Loucy (cell line): ENCODE measurements around the gene UCP3.
A peak's percentile ranks its signal among the peaks of the same experiment; 100 is the strongest.

Source experiments
- H2AFZ ChIP-seq: fragments of 200-600 bp; sonication (generic); 2 replicates; pipeline ENCODE4 v1.6.0; 2016; ENCODE audit warnings: antibody characterized with exemption, mild to moderate bottlenecking, low read length, moderate library complexity
- H3F3A ChIP-seq: fragments of 200-600 bp; 2 replicates; pipeline ENCODE4 v1.6.0; 2016; ENCODE audit warnings: antibody characterized with exemption, low read depth, mild to moderate bottlenecking
- H3K27me3 ChIP-seq: fragments of 200-600 bp; sonication (generic); 2 replicates; pipeline ENCODE4 v1.6.1; 2014; ENCODE audit warnings: low read length, mild to moderate bottlenecking; ENCODE audit not compliant: insufficient read depth, poor library complexity, severe bottlenecking
- H3K36me3 ChIP-seq: fragments of 200-600 bp; sonication (generic); 2 replicates; pipeline ENCODE4 v1.6.1; 2016; ENCODE audit warnings: low read length; ENCODE audit not compliant: insufficient read depth
- H3K4me1 ChIP-seq: fragments of 200-600 bp; sonication (generic); 2 replicates; pipeline ENCODE4 v1.5.1; 2014; ENCODE audit warnings: low read length, mild to moderate bottlenecking; ENCODE audit not compliant: insufficient read depth, poor library complexity, severe bottlenecking
- H3K4me2 ChIP-seq: fragments of 200-600 bp; sonication (generic); 2 replicates; pipeline ENCODE4 v1.6.0; 2014; ENCODE audit warnings: antibody characterized with exemption, low read length, low read depth, mild to moderate bottlenecking; ENCODE audit not compliant: poor library complexity, severe bottlenecking
- H3K4me3 ChIP-seq: fragments of 200-600 bp; sonication (generic); 2 replicates; pipeline ENCODE4 v1.5.1; 2014; ENCODE audit warnings: low read length, mild to moderate bottlenecking, mixed read lengths; ENCODE audit not compliant: poor library complexity, severe bottlenecking
- H3K79me2 ChIP-seq: fragments of 200-600 bp; sonication (generic); 2 replicates; pipeline ENCODE4 v1.6.1; 2014; ENCODE audit warnings: low read length; ENCODE audit not compliant: insufficient read depth
- H3K9ac ChIP-seq: fragments of 200-600 bp; sonication (generic); 2 replicates; pipeline ENCODE4 v1.6.0; 2014; ENCODE audit warnings: mild to moderate bottlenecking, low read depth, low read length, moderate library complexity; ENCODE audit not compliant: poor library complexity, severe bottlenecking
- H3K9me2 ChIP-seq: fragments of 200-600 bp; sonication (generic); replicated peaks from 2 replicates; pipeline ENCODE4 v1.6.1; 2016; ENCODE audit warnings: low read depth, low read length, mixed read lengths
- H3K9me3 ChIP-seq: fragments of 200-600 bp; sonication (generic); 2 replicates; pipeline ENCODE4 v1.6.1; 2014; ENCODE audit warnings: mild to moderate bottlenecking, antibody characterized with exemption, low read length, low read depth; ENCODE audit not compliant: insufficient read depth
- H4K20me1 ChIP-seq: fragments of 200-600 bp; sonication (generic); 2 replicates; pipeline ENCODE4 v1.6.0; 2014; ENCODE audit warnings: antibody characterized with exemption, low read length, mild to moderate bottlenecking; ENCODE audit not compliant: insufficient read depth, poor library complexity, severe bottlenecking
- CTCF ChIP-seq: fragments of 200-600 bp; sonication (generic); conservative IDR thresholded peaks from 2 replicates; pipeline ENCODE4 v1.5.1; 2014; ENCODE audit warnings: mild to moderate bottlenecking, antibody characterized with exemption, low read length
- EZH2phosphoT487 ChIP-seq: fragments of 200-600 bp; IDR thresholded peaks from 2 replicates; pipeline ENCODE4 v1.6.1; 2018; ENCODE audit warnings: antibody characterized with exemption, mild to moderate bottlenecking, moderate library complexity, borderline replicate concordance

UCP3 gene

GRCh38 chr11:74043450-74043849, 34.6 kb upstream of the UCP3 start:
- H3K9me3 ChIP-seq: no peaks in the 10 kb centered on the region
- H3K27me3 ChIP-seq: no peaks in the 10 kb centered on the region
- peaks cover 55% of the 10 kb centered on the region; the same call in 1 of the 2 replicates for H3K36me3 ChIP-seq
- no peaks in the 10 kb centered on the region for H3K4me1 ChIP-seq
- no peaks in the 10 kb centered on the region for H4K20me1 ChIP-seq
- no peak overlapping the region for H3K9ac ChIP-seq
- H3K4me3 ChIP-seq: no peak overlapping the region
- TF ChIP-seq CTCF (no peak), EZH2phosphoT487 (no peak)
- H3K79me2 ChIP-seq: no peaks in the 10 kb centered on the region
- no peak overlapping the region for H2AFZ ChIP-seq
- no peaks in the 10 kb centered on the region for H3F3A ChIP-seq
- H3K9me2 ChIP-seq: no peaks in the 10 kb centered on the region
- no peak overlapping the region for H3K4me2 ChIP-seq

DNA sequence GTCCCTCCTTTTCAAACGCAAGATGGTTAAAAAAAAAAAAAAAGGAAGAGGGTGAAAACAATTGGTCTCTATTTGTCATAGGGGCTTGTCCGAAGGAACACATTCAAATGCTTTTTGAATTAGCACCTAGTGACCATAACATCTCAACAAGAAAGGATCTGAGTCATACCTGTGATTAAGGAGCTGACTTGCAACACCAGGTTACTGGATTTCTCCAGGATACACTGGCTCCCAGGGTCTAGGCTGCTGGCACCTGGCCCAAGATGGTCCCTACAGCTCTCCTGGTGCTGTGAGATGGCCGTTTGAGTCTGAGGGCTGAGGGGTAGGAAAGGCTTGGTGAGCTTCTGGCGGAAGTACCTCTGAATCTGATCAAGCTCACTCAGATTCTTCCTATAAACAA, 28.4 kb upstream of the UCP3 start:
- no peaks in the 10 kb centered on the region for H3K27me3 ChIP-seq
- H3K4me2 ChIP-seq: no peak overlapping the region
- H3K4me3 ChIP-seq: no peak overlapping the region
- H3K79me2 ChIP-seq: no peaks in the 10 kb centered on the region
- H3K9me3 ChIP-seq: no peaks in the 10 kb centered on the region
- TF ChIP-seq CTCF (no peak), EZH2phosphoT487 (no peak)
- H2AFZ ChIP-seq: no peak overlapping the region
- H4K20me1 ChIP-seq: no peaks in the 10 kb centered on the region
- H3K4me1 ChIP-seq: no peaks in the 10 kb centered on the region
- H3K9me2 ChIP-seq: no peaks in the 10 kb centered on the region
- H3K9ac ChIP-seq: no peak overlapping the region
- H3F3A ChIP-seq: no peaks in the 10 kb centered on the region
- H3K36me3 ChIP-seq: peaks cover 78% of the 10 kb centered on the region; the same call in 1 of the 2 replicates

DNA sequence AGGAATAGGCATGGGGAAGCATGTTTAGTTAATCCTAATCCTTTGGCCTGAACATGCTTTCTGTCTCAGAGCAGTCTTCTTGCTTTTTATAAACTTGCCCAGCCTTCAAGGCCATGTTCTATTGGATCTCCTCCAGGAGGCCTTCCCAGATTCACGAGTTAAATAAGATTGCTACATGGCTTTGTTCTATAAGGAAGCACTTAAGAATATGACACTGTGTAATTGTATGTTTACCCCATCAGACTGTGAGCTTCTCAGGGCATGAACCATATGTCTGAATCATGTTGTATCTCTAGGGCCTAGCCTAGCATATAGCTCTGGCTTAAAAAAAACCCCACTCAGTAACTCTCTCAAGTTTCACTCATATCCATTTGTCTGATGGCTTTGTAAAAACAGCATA, 26.4 kb upstream of the UCP3 start:
- Histone ChIP-seq H3K79me2 (no peaks in the 10 kb centered on the region), H3F3A (no peaks in the 10 kb centered on the region), H3K4me2 (no peak overlapping the region), H3K4me1 (no peaks in the 10 kb centered on the region), H3K4me3 (no peak overlapping the region), H3K9me3 (no peaks in the 10 kb centered on the region), H3K9me2 (no peaks in the 10 kb centered on the region), H3K27me3 (no peaks in the 10 kb centered on the region), H3K9ac (no peak overlapping the region), H2AFZ (no peak overlapping the region), H3K36me3 (peaks cover 72% of the 10 kb centered on the region; the same call in 1 of the 2 replicates), H4K20me1 (no peaks in the 10 kb centered on the region)
- no peak for TF ChIP-seq EZH2phosphoT487

DNA sequence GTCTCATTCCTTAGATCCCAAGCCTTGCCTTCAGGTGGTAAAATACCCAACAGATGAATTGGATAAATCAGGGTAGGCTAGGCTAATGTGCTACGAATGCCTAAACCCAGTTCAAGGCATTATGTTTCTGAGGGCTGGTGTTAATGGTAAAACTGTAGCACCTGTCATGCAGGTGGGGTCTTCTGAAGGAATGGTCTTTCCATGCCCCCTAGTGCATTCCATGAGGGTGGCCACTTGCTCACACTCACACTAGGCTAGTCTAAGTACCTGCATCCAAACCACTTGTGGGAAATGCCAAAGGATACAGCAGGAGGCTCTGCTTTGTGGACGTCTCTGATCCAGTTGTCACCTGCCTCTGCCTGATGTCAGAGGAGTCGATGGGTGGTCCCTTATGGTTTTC, 24.2 kb upstream of the UCP3 start:
- no peak overlapping the region for H3K4me3 ChIP-seq
- peaks cover 63% of the 10 kb centered on the region; the same call in 1 of the 2 replicates for H3K36me3 ChIP-seq
- no peaks in the 10 kb centered on the region for H3K27me3 ChIP-seq
- H3K9ac ChIP-seq: no peak overlapping the region
- H4K20me1 ChIP-seq: no peaks in the 10 kb centered on the region
- H3K79me2 ChIP-seq: no peaks in the 10 kb centered on the region
- H3F3A ChIP-seq: no peaks in the 10 kb centered on the region
- H3K4me1 ChIP-seq: no peaks in the 10 kb centered on the region
- TF ChIP-seq EZH2phosphoT487 (no peak), CTCF (peak; percentile 25; the same call in 1 of the 2 replicates)
- no peak overlapping the region for H3K4me2 ChIP-seq
- H2AFZ ChIP-seq: no peak overlapping the region
- no peaks in the 10 kb centered on the region for H3K9me3 ChIP-seq
- no peaks in the 10 kb centered on the region for H3K9me2 ChIP-seq
